ENCODE measurements around the gene RTP5.

- TF ChIP-seq CTCF (IDR thresholded peaks at IDR 0.05; ENCODE audit: insufficient read depth, low read length, poor library complexity, severe bottlenecking): no peak
- no peak for TF ChIP-seq EZH2phosphoT487 (conservative IDR thresholded peaks at IDR 0.05; ENCODE audit: low read length)
Observed at GRCh38 chr2:241851325-241852115, 18.0 kb upstream of the RTP5 start.
